Measurements from ENCODE around the gene ITGAX.

ITGAX gene

DNA sequence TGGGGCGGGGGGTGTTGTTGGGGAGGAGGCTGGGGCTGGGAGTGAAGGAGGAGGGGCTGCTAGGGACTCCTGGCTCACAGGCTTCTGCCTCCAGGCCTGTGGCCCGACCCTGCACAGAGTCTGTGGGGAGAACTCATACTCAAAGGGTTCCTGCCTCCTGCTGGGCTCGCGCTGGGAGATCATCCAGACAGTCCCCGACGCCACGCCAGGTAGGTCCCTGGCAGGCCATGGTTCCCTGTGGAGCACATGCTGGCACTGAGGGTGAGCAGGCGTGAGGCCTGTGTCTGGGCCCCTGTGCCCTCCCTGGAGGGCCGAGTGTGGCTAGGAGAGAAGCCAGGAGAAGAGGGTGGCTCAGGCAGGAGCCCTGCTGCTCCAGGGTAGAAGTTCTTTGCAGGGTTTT is 42.7 kb downstream of the ITGAX start:
- Histone ChIP-seq H3K79me2 (ENCODE audit: insufficient read depth, low read length) (peaks cover 70% of the 10 kb centered on the region), H3K4me3 (ENCODE audit: low read length, poor library complexity, severe bottlenecking) (no peak overlapping the region), H3K9me2 (replicated peaks; ENCODE audit: low read depth, low read length) (no peaks in the 10 kb centered on the region), H4K20me1 (ENCODE audit: insufficient read depth, low read length, poor library complexity, severe bottlenecking) (no peaks in the 10 kb centered on the region), H3K4me2 (ENCODE audit: low read depth, low read length, poor library complexity, severe bottlenecking) (no peak overlapping the region), H3K36me3 (ENCODE audit: insufficient read depth, low read length) (no peaks in the 10 kb centered on the region), H3K9me3 (ENCODE audit: insufficient read depth, low read depth, low read length) (no peaks in the 10 kb centered on the region), H3K4me1 (ENCODE audit: insufficient read depth, low read length, poor library complexity, severe bottlenecking) (peaks cover 90% of the 10 kb centered on the region), H3F3A (ENCODE audit: low read depth) (peaks cover 11% of the 10 kb centered on the region), H3K27me3 (ENCODE audit: insufficient read depth, low read length, poor library complexity, severe bottlenecking) (no peaks in the 10 kb centered on the region), H3K9ac (ENCODE audit: low read depth, low read length, poor library complexity, severe bottlenecking) (no peak overlapping the region), H2AFZ (ENCODE audit: low read length) (no peak overlapping the region)
- TF ChIP-seq EZH2phosphoT487 (IDR thresholded peaks at IDR 0.05; ENCODE audit: borderline replicate concordance): no peak
- TF ChIP-seq, protein P1, sequence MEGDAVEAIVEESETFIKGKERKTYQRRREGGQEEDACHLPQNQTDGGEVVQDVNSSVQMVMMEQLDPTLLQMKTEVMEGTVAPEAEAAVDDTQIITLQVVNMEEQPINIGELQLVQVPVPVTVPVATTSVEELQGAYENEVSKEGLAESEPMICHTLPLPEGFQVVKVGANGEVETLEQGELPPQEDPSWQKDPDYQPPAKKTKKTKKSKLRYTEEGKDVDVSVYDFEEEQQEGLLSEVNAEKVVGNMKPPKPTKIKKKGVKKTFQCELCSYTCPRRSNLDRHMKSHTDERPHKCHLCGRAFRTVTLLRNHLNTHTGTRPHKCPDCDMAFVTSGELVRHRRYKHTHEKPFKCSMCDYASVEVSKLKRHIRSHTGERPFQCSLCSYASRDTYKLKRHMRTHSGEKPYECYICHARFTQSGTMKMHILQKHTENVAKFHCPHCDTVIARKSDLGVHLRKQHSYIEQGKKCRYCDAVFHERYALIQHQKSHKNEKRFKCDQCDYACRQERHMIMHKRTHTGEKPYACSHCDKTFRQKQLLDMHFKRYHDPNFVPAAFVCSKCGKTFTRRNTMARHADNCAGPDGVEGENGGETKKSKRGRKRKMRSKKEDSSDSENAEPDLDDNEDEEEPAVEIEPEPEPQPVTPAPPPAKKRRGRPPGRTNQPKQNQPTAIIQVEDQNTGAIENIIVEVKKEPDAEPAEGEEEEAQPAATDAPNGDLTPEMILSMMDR (conservative IDR thresholded peaks at IDR 0.05; ENCODE audit: low read length): no peak

DNA sequence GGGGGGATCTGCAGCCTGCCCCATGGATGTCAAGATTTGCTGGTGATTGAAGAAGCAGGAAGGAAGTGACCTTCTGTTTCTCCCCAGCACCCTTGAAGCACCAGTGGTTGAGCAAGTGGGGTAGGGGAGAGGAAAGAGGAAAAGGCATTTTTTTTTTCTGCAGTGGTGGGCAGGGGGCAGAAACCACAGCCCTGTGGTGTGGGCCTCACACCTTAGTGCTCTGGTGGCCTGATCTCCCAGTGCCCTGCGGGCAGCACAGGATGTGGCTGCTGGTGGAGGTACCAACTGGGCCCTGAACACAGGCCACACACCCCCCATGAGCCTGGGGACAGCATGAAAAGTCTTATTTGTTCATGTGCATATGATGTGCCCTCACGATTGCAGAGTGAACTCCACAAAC is 45.2 kb downstream of the ITGAX start:
- Histone ChIP-seq H4K20me1 (ENCODE audit: insufficient read depth, low read length, poor library complexity, severe bottlenecking) (no peaks in the 10 kb centered on the region), H3K36me3 (ENCODE audit: insufficient read depth, low read length) (no peaks in the 10 kb centered on the region), H3K9me2 (replicated peaks; ENCODE audit: low read depth, low read length) (no peaks in the 10 kb centered on the region), H3K4me3 (ENCODE audit: low read length, poor library complexity, severe bottlenecking) (peak overlapping the region; percentile 61), H3K27me3 (ENCODE audit: insufficient read depth, low read length, poor library complexity, severe bottlenecking) (no peaks in the 10 kb centered on the region), H3F3A (ENCODE audit: low read depth) (peaks cover 11% of the 10 kb centered on the region), H3K79me2 (ENCODE audit: insufficient read depth, low read length) (peaks cover 48% of the 10 kb centered on the region; the same call in 1 of the 2 replicates), H3K9ac (ENCODE audit: low read depth, low read length, poor library complexity, severe bottlenecking) (peak overlapping the region; percentile 64), H3K9me3 (ENCODE audit: insufficient read depth, low read depth, low read length) (no peaks in the 10 kb centered on the region), H2AFZ (ENCODE audit: low read length) (no peak overlapping the region), H3K4me2 (ENCODE audit: low read depth, low read length, poor library complexity, severe bottlenecking) (peak overlapping the region; percentile 75), H3K4me1 (ENCODE audit: insufficient read depth, low read length, poor library complexity, severe bottlenecking) (peaks cover 84% of the 10 kb centered on the region)
- TF ChIP-seq EZH2phosphoT487 (IDR thresholded peaks at IDR 0.05; ENCODE audit: borderline replicate concordance): no peak; the same call in 1 of the 2 replicates
- TF ChIP-seq, protein P1 (conservative IDR thresholded peaks at IDR 0.05; ENCODE audit: low read length): no peak

DNA sequence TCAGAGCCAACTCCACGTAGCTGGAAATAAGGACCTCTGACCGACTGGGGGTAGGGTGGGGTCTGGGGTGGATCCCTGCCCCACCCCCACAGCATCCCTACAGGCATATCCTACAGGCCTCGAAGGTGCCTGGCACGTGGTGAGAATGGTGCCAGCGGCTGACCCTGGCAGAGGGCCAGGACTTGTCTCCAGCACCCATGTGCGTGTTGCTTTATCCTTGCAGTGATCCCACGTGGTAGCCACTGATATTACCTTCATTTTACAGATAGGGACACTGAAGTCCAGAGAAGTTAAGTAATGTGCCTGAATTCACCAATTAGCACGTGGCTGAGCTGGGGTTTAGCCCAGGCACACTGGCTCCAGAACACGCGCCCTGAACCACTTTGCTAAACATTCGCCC is 46.5 kb downstream of the ITGAX start:
- no peak for TF ChIP-seq EZH2phosphoT487 (IDR thresholded peaks at IDR 0.05; ENCODE audit: borderline replicate concordance)
- TF ChIP-seq, protein P1 (conservative IDR thresholded peaks at IDR 0.05; ENCODE audit: low read length): no peak
- H3K4me1 ChIP-seq (ENCODE audit: insufficient read depth, low read length, poor library complexity, severe bottlenecking): peaks cover 72% of the 10 kb centered on the region
- H3K9ac ChIP-seq (ENCODE audit: low read depth, low read length, poor library complexity, severe bottlenecking): peak overlapping the region; percentile 64
- no peaks in the 10 kb centered on the region for H3K36me3 ChIP-seq (ENCODE audit: insufficient read depth, low read length)
- no peaks in the 10 kb centered on the region for H3K9me3 ChIP-seq (ENCODE audit: insufficient read depth, low read depth, low read length)
- no peaks in the 10 kb centered on the region for H3K27me3 ChIP-seq (ENCODE audit: insufficient read depth, low read length, poor library complexity, severe bottlenecking)
- H3K4me2 ChIP-seq (ENCODE audit: low read depth, low read length, poor library complexity, severe bottlenecking): peak overlapping the region; percentile 75
- no peaks in the 10 kb centered on the region for H4K20me1 ChIP-seq (ENCODE audit: insufficient read depth, low read length, poor library complexity, severe bottlenecking)
- H3F3A ChIP-seq (ENCODE audit: low read depth): peaks cover 11% of the 10 kb centered on the region
- H3K9me2 ChIP-seq (replicated peaks; ENCODE audit: low read depth, low read length): no peaks in the 10 kb centered on the region
- H3K4me3 ChIP-seq (ENCODE audit: low read length, poor library complexity, severe bottlenecking): peak overlapping the region; percentile 58
- H2AFZ ChIP-seq (ENCODE audit: low read length): no peak overlapping the region
- peaks cover 36% of the 10 kb centered on the region; the same call in 1 of the 2 replicates for H3K79me2 ChIP-seq (ENCODE audit: insufficient read depth, low read length)
